Activated B cell treated with CpG ODN at 0.5 μM for 24 hours (primary cell): ENCODE results near the gene SLC35E4. TPM values are rescaled to one million over a fixed set of nuclear protein-coding genes. Genes with fewer than 3 reads are reported as not detected.
A peak's percentile ranks its signal among the peaks of the same experiment; 100 is the strongest.

Experiments
- ATAC-seq: fragments of 200-7000 bp; cut with Tn5 transposase; one replicate; pipeline ENCODE4 v1.10.0; 2021; ENCODE audit warnings: low read depth, mild to moderate bottlenecking, moderate library complexity
- CTCF ChIA-PET: fragments of 350-600 bp; sonication (Branson Sonifier 250); formaldehyde crosslinking; loops from one replicate; lab custom pipeline; 2021; ENCODE audit warnings: antibody characterized with exemption; lab: Charles Lee
- POLR2A ChIA-PET: fragments of 350-600 bp; sonication (Branson Sonifier 250); formaldehyde crosslinking; loops from one replicate; lab custom pipeline; 2021; ENCODE audit warnings: antibody characterized with exemption; lab: Charles Lee
- DNase-seq: peaks from one replicate; pipeline ENCODE4 v3.0.0; 2022
- H3K27ac Mint-ChIP-seq: one replicate; pipeline ENCODE4 v1.8.0; 2020; ENCODE audit warnings: mixed read lengths
- H3K27me3 Mint-ChIP-seq: one replicate; pipeline ENCODE4 v1.8.0; 2021; ENCODE audit warnings: mixed read lengths
- H3K36me3 Mint-ChIP-seq: one replicate; pipeline ENCODE4 v1.8.0; 2021; ENCODE audit warnings: low read depth, mixed read lengths
- H3K4me1 Mint-ChIP-seq: one replicate; pipeline ENCODE4 v1.8.0; 2021; ENCODE audit warnings: mixed read lengths
- H3K4me3 Mint-ChIP-seq: one replicate; pipeline ENCODE4 v1.8.0; 2020; ENCODE audit warnings: mild to moderate bottlenecking, mixed read lengths
- H3K9me3 Mint-ChIP-seq: one replicate; pipeline ENCODE4 v1.8.0; 2020; ENCODE audit warnings: mixed read lengths
- CTCF ChIP-seq: fragments of 200-600 bp; IDR thresholded peaks from one replicate; pipeline ENCODE4 v1.8.0; 2022; ENCODE audit warnings: antibody characterized with exemption, mild to moderate bottlenecking
- intact Hi-C: fragments of 100-400 bp; cut with micrococcal nuclease; formaldehyde crosslinking; loops from one replicate; pipeline ENCODE4 v1.15.1; 2024
- total RNA-seq: library from RNA; stranded (reverse); gene quantifications from 2 replicates; pipeline ENCODE4 v1.2.3, GENCODE V29; 2022

The SLC35E4 gene
- total RNA-seq, 1 donor from 2014 or later: 1.8 TPM

- ChIA-PET CTCF (no interaction called here), POLR2A (no interaction called here)
- TF ChIP-seq CTCF: no peak
- no peak overlapping the region for H3K27ac Mint-ChIP-seq
- peaks cover 9% of the 10 kb centered on the region for H3K27me3 Mint-ChIP-seq
- DNase-seq (no peak), ATAC-seq (no peak)
- H3K36me3 Mint-ChIP-seq: no peaks in the 10 kb centered on the region
- no peaks in the 10 kb centered on the region for H3K4me1 Mint-ChIP-seq
- H3K4me3 Mint-ChIP-seq: no peak overlapping the region
- intact Hi-C loops: no loop called here
- no peaks in the 10 kb centered on the region for H3K9me3 Mint-ChIP-seq
Observed at GRCh38 chr22:30685178-30685577, 49.6 kb downstream of the SLC35E4 start.

- intact Hi-C loops: no loop called here
- ATAC-seq (no peak), DNase-seq (no peak)
- no peaks in the 10 kb centered on the region for H3K9me3 Mint-ChIP-seq
- no peaks in the 10 kb centered on the region for H3K4me1 Mint-ChIP-seq
- peaks cover 18% of the 10 kb centered on the region for H3K27me3 Mint-ChIP-seq
- H3K4me3 Mint-ChIP-seq: no peak overlapping the region
- H3K27ac Mint-ChIP-seq: no peak overlapping the region
- POLR2A ChIA-PET: no interaction called here
- CTCF ChIA-PET: no interaction called here
- H3K36me3 Mint-ChIP-seq: no peaks in the 10 kb centered on the region
- no peak for TF ChIP-seq CTCF
Observed at GRCh38 chr22:30687358-30687757, 51.8 kb downstream of the SLC35E4 start.

DNA sequence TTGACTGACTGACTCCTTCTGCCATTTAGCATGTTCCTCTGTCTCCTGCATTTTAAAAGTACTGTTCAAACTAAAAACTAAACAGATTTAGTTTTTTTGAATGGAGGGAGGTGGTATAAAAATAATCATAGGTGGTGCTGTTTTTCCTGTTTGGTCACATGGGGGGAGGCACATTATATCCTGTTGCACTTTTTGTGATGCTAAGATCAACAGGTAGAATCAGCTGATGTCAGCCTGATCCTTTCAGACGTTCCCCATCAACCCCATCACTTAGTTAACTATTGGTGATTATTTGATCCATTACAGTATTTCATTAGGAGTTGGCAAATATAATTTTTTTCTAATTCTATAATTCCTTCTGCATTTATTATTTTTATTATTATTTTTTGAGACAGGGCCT is 54.0 kb downstream of the SLC35E4 start:
- POLR2A ChIA-PET: no interaction called here
- intact Hi-C loops: no loop called here
- no peak for ATAC-seq
- Mint-ChIP-seq H3K27ac (no peak overlapping the region), H3K9me3 (no peaks in the 10 kb centered on the region), H3K36me3 (no peaks in the 10 kb centered on the region), H3K27me3 (peaks cover 23% of the 10 kb centered on the region), H3K4me3 (no peak overlapping the region), H3K4me1 (peaks cover 5% of the 10 kb centered on the region)
- no peak for TF ChIP-seq CTCF
- DNase-seq: no peak
- CTCF ChIA-PET: no interaction called here

DNA sequence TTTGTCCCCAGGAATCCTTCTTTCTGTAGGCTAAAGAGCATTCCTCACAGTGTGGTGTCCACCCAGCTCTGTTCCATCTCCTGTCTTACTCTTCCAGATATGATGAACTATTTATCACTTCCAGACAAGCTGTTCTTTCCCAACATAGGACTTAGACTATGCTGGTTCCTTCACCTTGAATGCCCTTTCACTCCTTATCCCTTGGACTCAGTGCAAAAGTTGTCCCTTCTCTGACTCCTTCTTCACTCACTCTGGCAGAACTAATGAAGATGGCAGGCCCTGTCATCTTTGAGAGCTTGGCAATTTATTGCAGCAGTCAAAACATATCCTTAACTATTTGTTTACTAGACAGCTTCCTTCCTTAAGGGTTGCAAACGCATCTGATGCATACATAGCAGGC is 55.6 kb downstream of the SLC35E4 start:
- intact Hi-C loops: no loop called here

DNA sequence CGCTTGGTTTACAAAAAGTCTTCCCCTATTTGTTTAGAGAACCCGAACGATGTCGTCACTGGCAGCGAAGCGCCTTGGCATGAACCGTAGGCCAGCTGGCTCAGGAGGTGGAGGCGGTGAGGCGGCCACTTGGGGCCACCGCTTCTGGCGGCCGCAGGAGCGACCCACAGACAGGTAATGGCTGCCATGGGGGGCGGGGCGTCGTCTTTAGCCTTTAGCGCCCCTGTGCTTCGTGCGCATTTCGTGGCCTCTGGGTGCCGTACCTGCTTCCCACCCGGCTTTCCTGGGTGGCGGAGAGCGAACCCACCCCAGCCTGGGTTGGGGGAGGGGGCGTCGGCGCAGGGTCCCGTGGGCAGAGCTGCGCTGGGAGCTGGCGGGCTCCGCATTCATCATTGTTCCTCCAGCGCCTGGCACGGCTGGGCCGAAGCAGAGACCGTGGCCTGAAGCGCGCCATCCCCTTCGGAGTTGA is 58.6 kb downstream of the SLC35E4 start:
- H3K27me3 Mint-ChIP-seq: peaks cover 34% of the 10 kb centered on the region
- intact Hi-C loops: loop anchor here (1.0 kb wide), 1 partner anchor 60 kb away; no protein-coding TSS in a partner anchor
- TF ChIP-seq CTCF: no peak
- DNase-seq: peak; percentile 46
- peaks cover 7% of the 10 kb centered on the region for H3K4me1 Mint-ChIP-seq
- CTCF ChIA-PET: interaction anchor here (0.6 kb wide), 1 partner anchor 381 kb away, joined by 4 read pairs; no protein-coding TSS in a partner anchor
- H3K27ac Mint-ChIP-seq: no peak overlapping the region
- no peaks in the 10 kb centered on the region for H3K9me3 Mint-ChIP-seq
- peak overlapping the region; percentile 85 for H3K4me3 Mint-ChIP-seq
- ATAC-seq: peak; percentile 65
- POLR2A ChIA-PET: no interaction called here
- no peaks in the 10 kb centered on the region for H3K36me3 Mint-ChIP-seq

More for the DNA sequence above, 55.6 kb downstream of the SLC35E4 start:
- DNase-seq (no peak), ATAC-seq (no peak)
- Mint-ChIP-seq H3K4me1 (peaks cover 7% of the 10 kb centered on the region), H3K36me3 (no peaks in the 10 kb centered on the region), H3K27me3 (peaks cover 32% of the 10 kb centered on the region), H3K27ac (no peak overlapping the region), H3K9me3 (no peaks in the 10 kb centered on the region), H3K4me3 (no peak overlapping the region)
- ChIA-PET POLR2A (no interaction called here), CTCF (no interaction called here)
- TF ChIP-seq CTCF: no peak
